NCI-H82 (cell line): ENCODE data around the gene SPACA6.
A peak's percentile ranks its signal among the peaks of the same experiment; 100 is the strongest.

Experiments used
- DNase-seq: peaks from one replicate; lab custom pipeline; 2025; lab: John Stamatoyannopoulos, UW

SPACA6 gene

GRCh38 chr19:51706296-51706695, 13.2 kb downstream of the SPACA6 start:
- no peak for DNase-seq

- no peak for DNase-seq
These were observed 13.8 kb downstream of the SPACA6 start for GRCh38 chr19:51706885-51707284.

- no peak for DNase-seq
These were observed 15.7 kb downstream of the SPACA6 start for GRCh38 chr19:51708811-51709210.

GRCh38 chr19:51709575-51709974, 16.4 kb downstream of the SPACA6 start:
- no peak for DNase-seq

GRCh38 chr19:51710163-51710562, 17.0 kb downstream of the SPACA6 start:
- no peak for DNase-seq

GRCh38 chr19:51711702-51712101, 18.6 kb downstream of the SPACA6 start:
- no peak for DNase-seq

- peak; percentile 58 for DNase-seq
These were observed 19.4 kb downstream of the SPACA6 start for GRCh38 chr19:51712461-51713081.

- DNase-seq, result no peak
These were observed 20.5 kb downstream of the SPACA6 start for GRCh38 chr19:51713319-51714285.

GRCh38 chr19:51714848-51715247, 21.7 kb downstream of the SPACA6 start:
- DNase-seq, result no peak

- DNase-seq, result no peak
These were observed 22.7 kb downstream of the SPACA6 start for GRCh38 chr19:51715850-51716249.

GRCh38 chr19:51716925-51717324, 23.8 kb downstream of the SPACA6 start:
- DNase-seq, result no peak

- no peak for DNase-seq
These were observed 26.3 kb downstream of the SPACA6 start for GRCh38 chr19:51719251-51719988.

- DNase-seq, result no peak
These were observed 28.8 kb downstream of the SPACA6 start for GRCh38 chr19:51721905-51722304.

GRCh38 chr19:51722492-51722891, 29.4 kb downstream of the SPACA6 start:
- DNase-seq, result no peak

GRCh38 chr19:51724543-51724942, 31.4 kb downstream of the SPACA6 start:
- peak; percentile 11 for DNase-seq

- peak; percentile 16 for DNase-seq
These were observed 32.9 kb downstream of the SPACA6 start for GRCh38 chr19:51726049-51726448.

- no peak for DNase-seq
These were observed 34.3 kb downstream of the SPACA6 start for GRCh38 chr19:51727349-51727880.

GRCh38 chr19:51729781-51730180, 36.7 kb downstream of the SPACA6 start:
- DNase-seq, result no peak

GRCh38 chr19:51733742-51734522, 40.8 kb downstream of the SPACA6 start:
- no peak for DNase-seq

- no peak for DNase-seq
These were observed 42.8 kb downstream of the SPACA6 start for GRCh38 chr19:51735759-51736449.

- no peak for DNase-seq
These were observed 44.3 kb downstream of the SPACA6 start for GRCh38 chr19:51737389-51737788.
